ENCODE data around the gene LETMD1.

Gene LETMD1

DNA sequence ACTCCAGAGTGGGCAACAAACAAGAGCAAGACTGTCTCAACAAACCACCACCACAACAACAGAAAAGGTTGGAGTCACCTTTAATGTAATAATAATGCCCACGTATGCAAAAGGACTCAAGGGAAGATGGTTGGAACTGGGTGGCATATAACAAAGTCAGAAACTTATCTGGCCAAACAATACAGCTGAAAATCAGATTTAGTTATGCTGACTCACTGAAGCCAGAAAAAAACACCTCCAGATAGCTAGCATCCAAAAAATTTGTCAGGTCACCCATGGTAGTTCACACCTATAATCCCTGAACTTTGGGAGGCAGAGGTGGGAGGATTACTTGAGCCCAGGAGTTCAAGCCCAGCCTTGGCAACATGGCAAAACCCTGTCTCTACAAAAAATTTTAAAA, 46.3 kb upstream of the LETMD1 start:
- Histone ChIP-seq H3K4me2 (ENCODE audit: insufficient read depth, low read length) (no peak overlapping the region), H3K9ac (ENCODE audit: low read depth, low read length) (no peak overlapping the region), H3K4me3 (ENCODE audit: low read depth in 1 of 2, low read length in 2 of 2) (no peak overlapping the region), H3K36me3 (ENCODE audit: insufficient read depth, low read length) (peaks cover 71% of the 10 kb centered on the region), H2AFZ (ENCODE audit: low read depth, low read length) (no peak overlapping the region), H4K20me1 (ENCODE audit: insufficient read depth, low read length) (no peaks in the 10 kb centered on the region), H3K4me1 (ENCODE audit: insufficient read depth, low read length) (no peaks in the 10 kb centered on the region), H3K9me3 (ENCODE audit: insufficient read depth, low read length, severe bottlenecking) (no peaks in the 10 kb centered on the region), H3K79me2 (ENCODE audit: insufficient read depth, low read length) (peaks cover 9% of the 10 kb centered on the region; the same call in 1 of the 2 replicates), H3K27ac (ENCODE audit: low read length) (no peak overlapping the region), H3K27me3 (ENCODE audit: insufficient read depth, low read length, poor library complexity) (no peaks in the 10 kb centered on the region)
- no peak for ATAC-seq (ENCODE audit: insufficient read depth, low read depth)
- no peak for DNase-seq
- TF ChIP-seq CTCF (IDR thresholded peaks at IDR 0.05; ENCODE audit: borderline replicate concordance, extremely low read depth, low read length, poor library complexity, severe bottlenecking), result no peak
- TF ChIP-seq EZH2 (IDR thresholded peaks at IDR 0.05; ENCODE audit: borderline replicate concordance, low read depth, low read length, severe bottlenecking), result no peak

DNA sequence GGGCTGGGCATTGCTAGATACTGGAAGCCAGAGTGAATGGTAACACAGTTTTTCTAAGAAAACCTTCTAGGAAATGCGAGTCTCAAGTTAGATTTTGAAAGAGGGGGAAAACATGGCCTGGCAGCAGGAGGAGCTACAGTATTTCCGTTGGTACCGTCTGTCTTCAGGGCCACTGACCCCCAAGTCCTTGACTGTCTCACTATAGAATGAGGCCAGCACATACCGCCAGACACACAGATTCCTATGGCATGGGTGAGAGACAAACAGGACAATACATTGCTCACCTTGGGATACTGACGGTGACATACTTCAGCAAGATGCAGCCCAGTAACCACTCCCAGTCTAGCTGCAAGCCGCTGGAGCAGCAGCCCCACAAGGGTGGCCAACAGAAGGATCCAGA, 43.6 kb upstream of the LETMD1 start:
- Histone ChIP-seq H3K79me2 (ENCODE audit: insufficient read depth, low read length) (peaks cover 31% of the 10 kb centered on the region), H3K36me3 (ENCODE audit: insufficient read depth, low read length) (peaks cover 75% of the 10 kb centered on the region), H4K20me1 (ENCODE audit: insufficient read depth, low read length) (peaks cover 7% of the 10 kb centered on the region; the same call in 1 of the 2 replicates), H3K4me3 (ENCODE audit: low read depth in 1 of 2, low read length in 2 of 2) (no peak overlapping the region), H3K4me2 (ENCODE audit: insufficient read depth, low read length) (no peak overlapping the region), H3K9ac (ENCODE audit: low read depth, low read length) (no peak overlapping the region), H3K27ac (ENCODE audit: low read length) (no peak overlapping the region), H3K27me3 (ENCODE audit: insufficient read depth, low read length, poor library complexity) (no peaks in the 10 kb centered on the region), H3K9me3 (ENCODE audit: insufficient read depth, low read length, severe bottlenecking) (no peaks in the 10 kb centered on the region), H2AFZ (ENCODE audit: low read depth, low read length) (no peak overlapping the region), H3K4me1 (ENCODE audit: insufficient read depth, low read length) (peaks cover 8% of the 10 kb centered on the region)
- DNase-seq (no peak), ATAC-seq (ENCODE audit: insufficient read depth, low read depth) (no peak)
- TF ChIP-seq EZH2 (IDR thresholded peaks at IDR 0.05; ENCODE audit: borderline replicate concordance, low read depth, low read length, severe bottlenecking), result no peak

DNA sequence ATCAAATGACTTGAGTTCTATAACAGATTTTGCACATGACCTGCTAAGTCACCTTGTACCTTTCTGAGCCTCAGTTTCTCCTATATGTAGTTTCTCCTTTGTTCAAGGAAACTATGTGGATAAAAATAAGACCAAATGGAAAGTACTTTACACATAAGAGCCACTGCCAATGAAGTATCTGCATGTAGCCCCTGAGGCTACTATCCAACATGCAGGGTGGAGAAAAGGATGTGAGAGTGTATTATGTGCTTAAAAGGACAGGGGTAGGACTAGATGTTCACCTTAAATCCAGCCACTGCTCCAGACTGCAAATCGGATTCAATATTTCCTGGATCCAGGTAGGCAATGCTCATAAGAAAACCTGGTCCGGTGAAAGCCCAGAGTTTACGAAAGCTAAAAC, 43.1 kb upstream of the LETMD1 start:
- Histone ChIP-seq H3K4me2 (ENCODE audit: insufficient read depth, low read length) (no peak overlapping the region), H3K79me2 (ENCODE audit: insufficient read depth, low read length) (peaks cover 36% of the 10 kb centered on the region), H3K9me3 (ENCODE audit: insufficient read depth, low read length, severe bottlenecking) (no peaks in the 10 kb centered on the region), H3K27ac (ENCODE audit: low read length) (no peak overlapping the region), H2AFZ (ENCODE audit: low read depth, low read length) (no peak overlapping the region), H3K9ac (ENCODE audit: low read depth, low read length) (no peak overlapping the region), H3K4me3 (ENCODE audit: low read depth in 1 of 2, low read length in 2 of 2) (no peak overlapping the region), H3K27me3 (ENCODE audit: insufficient read depth, low read length, poor library complexity) (no peaks in the 10 kb centered on the region), H4K20me1 (ENCODE audit: insufficient read depth, low read length) (peaks cover 7% of the 10 kb centered on the region; the same call in 1 of the 2 replicates), H3K36me3 (ENCODE audit: insufficient read depth, low read length) (peaks cover 71% of the 10 kb centered on the region), H3K4me1 (ENCODE audit: insufficient read depth, low read length) (peaks cover 10% of the 10 kb centered on the region)
- TF ChIP-seq CTCF (IDR thresholded peaks at IDR 0.05; ENCODE audit: borderline replicate concordance, extremely low read depth, low read length, poor library complexity, severe bottlenecking) (no peak), EZH2 (IDR thresholded peaks at IDR 0.05; ENCODE audit: borderline replicate concordance, low read depth, low read length, severe bottlenecking) (no peak)
- no peak for ATAC-seq (ENCODE audit: insufficient read depth, low read depth)
- no peak for DNase-seq

- no peak overlapping the region for H3K4me3 ChIP-seq (ENCODE audit: low read depth in 1 of 2, low read length in 2 of 2)
- peaks cover 10% of the 10 kb centered on the region for H3K4me1 ChIP-seq (ENCODE audit: insufficient read depth, low read length)
- H3K79me2 ChIP-seq (ENCODE audit: insufficient read depth, low read length), result peaks cover 41% of the 10 kb centered on the region
- no peak overlapping the region for H3K4me2 ChIP-seq (ENCODE audit: insufficient read depth, low read length)
- no peak overlapping the region for H3K9ac ChIP-seq (ENCODE audit: low read depth, low read length)
- no peak for DNase-seq
- no peak overlapping the region for H3K27ac ChIP-seq (ENCODE audit: low read length)
- no peaks in the 10 kb centered on the region for H3K9me3 ChIP-seq (ENCODE audit: insufficient read depth, low read length, severe bottlenecking)
- peaks cover 7% of the 10 kb centered on the region; the same call in 1 of the 2 replicates for H4K20me1 ChIP-seq (ENCODE audit: insufficient read depth, low read length)
- H2AFZ ChIP-seq (ENCODE audit: low read depth, low read length), result no peak overlapping the region
- ATAC-seq (ENCODE audit: insufficient read depth, low read depth), result no peak
- TF ChIP-seq CTCF (IDR thresholded peaks at IDR 0.05; ENCODE audit: borderline replicate concordance, extremely low read depth, low read length, poor library complexity, severe bottlenecking), result no peak
- no peak for TF ChIP-seq EZH2 (IDR thresholded peaks at IDR 0.05; ENCODE audit: borderline replicate concordance, low read depth, low read length, severe bottlenecking)
- H3K27me3 ChIP-seq (ENCODE audit: insufficient read depth, low read length, poor library complexity), result no peaks in the 10 kb centered on the region
- H3K36me3 ChIP-seq (ENCODE audit: insufficient read depth, low read length), result peaks cover 65% of the 10 kb centered on the region
Observed at GRCh38 chr12:51005671-51006070, 42.5 kb upstream of the LETMD1 start.

Data from DND-41 (cell line).